Adipocyte (in vitro differentiated cells): Measurements from ENCODE around the gene SH3BP4.

Experiments used
- DNase-seq: peaks from one replicate; pipeline ENCODE4 v3.0.0-alpha.2; 2015; ENCODE audit warnings: low read depth
- H3K27me3 ChIP-seq: replicated peaks from 2 replicates; pipeline ENCODE4 v1.7.0; 2013; ENCODE audit warnings: mild to moderate bottlenecking, low read length, moderate library complexity; ENCODE audit not compliant: control insufficient read depth, insufficient read depth
- H3K36me3 ChIP-seq: 2 replicates; pipeline ENCODE4 v1.7.0; 2013; ENCODE audit warnings: low read length, mild to moderate bottlenecking, moderate library complexity; ENCODE audit not compliant: control insufficient read depth, insufficient read depth, severe bottlenecking
- H3K4me1 ChIP-seq: 2 replicates; pipeline ENCODE4 v1.7.0; 2013; ENCODE audit warnings: mild to moderate bottlenecking, low read length, moderate library complexity; ENCODE audit not compliant: control insufficient read depth, insufficient read depth
- H3K4me3 ChIP-seq: 2 replicates; pipeline ENCODE4 v1.7.0; 2013; ENCODE audit warnings: mild to moderate bottlenecking, low read length, moderate library complexity
- H3K9ac ChIP-seq: 2 replicates; pipeline ENCODE4 v1.7.0; 2013; ENCODE audit warnings: mild to moderate bottlenecking, low read length, moderate library complexity
- H3K9me3 ChIP-seq: 2 replicates; pipeline ENCODE4 v1.7.0; 2013; ENCODE audit warnings: mild to moderate bottlenecking, low read length, moderate library complexity; ENCODE audit not compliant: control insufficient read depth

Gene SH3BP4

DNA sequence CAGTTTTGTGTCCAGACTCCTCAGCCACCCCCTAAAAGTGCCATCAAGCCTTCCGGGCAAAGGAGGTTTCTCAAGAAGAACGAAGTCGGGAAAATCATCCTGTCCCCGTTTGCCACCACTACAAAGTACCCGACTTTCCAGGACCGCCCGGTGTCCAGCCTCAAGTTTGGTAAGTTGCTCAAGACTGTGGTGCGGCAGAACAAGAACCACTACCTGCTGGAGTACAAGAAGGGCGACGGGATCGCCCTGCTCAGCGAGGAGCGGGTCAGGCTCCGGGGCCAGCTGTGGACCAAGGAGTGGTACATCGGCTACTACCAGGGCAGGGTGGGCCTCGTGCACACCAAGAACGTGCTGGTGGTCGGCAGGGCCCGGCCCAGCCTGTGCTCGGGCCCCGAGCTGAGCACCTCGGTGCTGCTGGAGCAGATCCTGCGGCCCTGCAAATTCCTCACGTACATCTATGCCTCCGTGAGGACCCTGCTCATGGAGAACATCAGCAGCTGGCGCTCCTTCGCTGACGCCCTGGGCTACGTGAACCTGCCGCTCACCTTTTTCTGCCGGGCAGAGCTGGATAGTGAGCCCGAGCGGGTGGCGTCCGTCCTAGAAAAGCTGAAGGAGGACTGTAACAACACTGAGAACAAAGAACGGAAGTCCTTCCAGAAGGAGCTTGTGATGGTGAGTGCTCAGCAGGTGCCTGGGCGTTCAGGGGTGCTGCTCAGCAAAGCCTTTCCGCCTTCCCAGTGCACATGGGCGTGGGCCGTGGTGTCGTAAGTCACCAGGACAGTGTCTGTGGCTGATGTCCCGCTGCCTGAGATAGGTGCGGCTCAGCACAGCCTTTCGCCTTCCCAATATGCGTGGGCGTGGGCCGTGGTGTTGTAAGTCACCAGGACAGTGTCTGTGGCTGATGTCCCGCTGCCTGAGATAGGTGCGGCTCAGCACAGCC is 91.0 kb downstream of the SH3BP4 start:
- peaks cover 89% of the 10 kb centered on the region for H3K36me3 ChIP-seq
- no peaks in the 10 kb centered on the region for H3K4me1 ChIP-seq
- H3K9ac ChIP-seq, result no peak overlapping the region
- H3K27me3 ChIP-seq, result no peaks in the 10 kb centered on the region
- no peaks in the 10 kb centered on the region for H3K9me3 ChIP-seq
- H3K4me3 ChIP-seq, result no peak overlapping the region
- DNase-seq, result no peak

DNA sequence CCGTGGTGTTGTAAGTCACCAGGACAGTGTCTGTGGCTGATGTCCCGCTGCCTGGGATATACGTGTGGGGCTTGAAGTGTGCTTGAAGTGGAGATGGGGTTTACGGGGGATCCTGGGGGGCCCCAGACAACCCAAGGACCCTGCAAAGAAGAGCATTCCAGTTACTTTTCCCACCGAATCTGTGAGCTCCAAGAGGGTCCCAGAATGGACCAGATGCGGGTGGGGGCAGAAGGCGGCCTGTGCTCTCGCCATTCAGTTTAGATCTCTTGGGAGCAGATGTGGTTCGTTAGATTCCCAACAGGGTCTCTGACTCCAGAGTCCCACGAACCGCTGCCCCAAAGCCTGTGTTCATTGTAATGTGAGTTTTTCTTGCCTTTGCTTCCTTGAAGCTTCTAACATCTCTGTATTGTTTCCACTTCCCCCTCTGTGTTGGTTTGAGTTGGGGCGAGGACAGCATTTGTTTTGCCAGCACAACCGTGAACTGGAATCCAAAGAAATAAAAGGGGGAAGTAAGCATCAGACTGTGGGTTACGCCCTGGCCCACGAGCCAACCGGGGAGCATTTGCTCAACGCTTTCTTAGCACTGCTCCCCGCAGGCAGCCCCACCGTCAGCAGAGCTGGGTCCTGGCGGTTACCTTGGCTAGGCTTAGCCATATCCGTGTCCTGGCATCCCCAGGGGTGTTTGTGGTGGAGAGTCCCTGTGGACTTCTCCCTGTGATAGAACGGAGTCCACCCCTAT is 92.1 kb downstream of the SH3BP4 start:
- H3K36me3 ChIP-seq, result peaks cover 86% of the 10 kb centered on the region
- no peak overlapping the region for H3K4me3 ChIP-seq
- DNase-seq, result no peak
- H3K4me1 ChIP-seq, result peaks cover 6% of the 10 kb centered on the region
- no peak overlapping the region for H3K9ac ChIP-seq
- H3K27me3 ChIP-seq, result no peaks in the 10 kb centered on the region
- no peaks in the 10 kb centered on the region for H3K9me3 ChIP-seq

- no peaks in the 10 kb centered on the region for H3K27me3 ChIP-seq
- H3K4me1 ChIP-seq, result peaks cover 8% of the 10 kb centered on the region
- peaks cover 81% of the 10 kb centered on the region for H3K36me3 ChIP-seq
- H3K9me3 ChIP-seq, result no peaks in the 10 kb centered on the region
- H3K9ac ChIP-seq, result no peak overlapping the region
- no peak overlapping the region for H3K4me3 ChIP-seq
- DNase-seq, result no peak
Measured at GRCh38 chr2:235044501-235045271, 92.9 kb downstream of the SH3BP4 start.

GRCh38 chr2:235045336-235045972 is 93.6 kb downstream of the SH3BP4 start:
- Histone ChIP-seq H3K9me3 (no peaks in the 10 kb centered on the region), H3K4me1 (peaks cover 11% of the 10 kb centered on the region), H3K27me3 (no peaks in the 10 kb centered on the region), H3K36me3 (peaks cover 74% of the 10 kb centered on the region), H3K4me3 (no peak overlapping the region), H3K9ac (no peak overlapping the region)
- DNase-seq, result no peak

GRCh38 chr2:235045973-235046343 is 94.1 kb downstream of the SH3BP4 start:
- H3K4me1 ChIP-seq, result peaks cover 16% of the 10 kb centered on the region
- peaks cover 69% of the 10 kb centered on the region for H3K36me3 ChIP-seq
- no peak overlapping the region for H3K4me3 ChIP-seq
- H3K9ac ChIP-seq, result no peak overlapping the region
- DNase-seq, result no peak
- H3K27me3 ChIP-seq, result no peaks in the 10 kb centered on the region
- H3K9me3 ChIP-seq, result no peaks in the 10 kb centered on the region

DNA sequence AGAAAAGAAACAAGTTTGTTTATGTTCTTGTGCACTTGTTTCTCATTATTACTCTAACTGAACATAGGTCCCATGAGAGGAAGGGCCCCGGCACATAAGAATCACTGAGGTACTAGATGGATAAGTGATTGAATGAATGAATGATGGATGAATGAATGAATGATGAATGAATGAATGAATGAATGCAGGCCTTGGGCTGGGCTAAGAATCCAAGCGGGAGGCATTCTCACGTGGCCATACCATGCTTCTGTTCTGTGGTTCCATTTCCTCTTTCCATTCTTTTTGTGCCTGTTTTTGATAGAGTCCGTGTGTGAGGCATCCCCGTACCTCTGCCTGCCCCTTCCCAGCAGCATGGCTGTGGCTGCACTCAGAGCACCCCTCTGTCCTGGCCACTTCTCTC is 94.8 kb downstream of the SH3BP4 start:
- Histone ChIP-seq H3K36me3 (peaks cover 62% of the 10 kb centered on the region), H3K9me3 (no peaks in the 10 kb centered on the region), H3K27me3 (no peaks in the 10 kb centered on the region), H3K4me1 (peaks cover 22% of the 10 kb centered on the region), H3K4me3 (no peak overlapping the region), H3K9ac (no peak overlapping the region)
- DNase-seq, result no peak

DNA sequence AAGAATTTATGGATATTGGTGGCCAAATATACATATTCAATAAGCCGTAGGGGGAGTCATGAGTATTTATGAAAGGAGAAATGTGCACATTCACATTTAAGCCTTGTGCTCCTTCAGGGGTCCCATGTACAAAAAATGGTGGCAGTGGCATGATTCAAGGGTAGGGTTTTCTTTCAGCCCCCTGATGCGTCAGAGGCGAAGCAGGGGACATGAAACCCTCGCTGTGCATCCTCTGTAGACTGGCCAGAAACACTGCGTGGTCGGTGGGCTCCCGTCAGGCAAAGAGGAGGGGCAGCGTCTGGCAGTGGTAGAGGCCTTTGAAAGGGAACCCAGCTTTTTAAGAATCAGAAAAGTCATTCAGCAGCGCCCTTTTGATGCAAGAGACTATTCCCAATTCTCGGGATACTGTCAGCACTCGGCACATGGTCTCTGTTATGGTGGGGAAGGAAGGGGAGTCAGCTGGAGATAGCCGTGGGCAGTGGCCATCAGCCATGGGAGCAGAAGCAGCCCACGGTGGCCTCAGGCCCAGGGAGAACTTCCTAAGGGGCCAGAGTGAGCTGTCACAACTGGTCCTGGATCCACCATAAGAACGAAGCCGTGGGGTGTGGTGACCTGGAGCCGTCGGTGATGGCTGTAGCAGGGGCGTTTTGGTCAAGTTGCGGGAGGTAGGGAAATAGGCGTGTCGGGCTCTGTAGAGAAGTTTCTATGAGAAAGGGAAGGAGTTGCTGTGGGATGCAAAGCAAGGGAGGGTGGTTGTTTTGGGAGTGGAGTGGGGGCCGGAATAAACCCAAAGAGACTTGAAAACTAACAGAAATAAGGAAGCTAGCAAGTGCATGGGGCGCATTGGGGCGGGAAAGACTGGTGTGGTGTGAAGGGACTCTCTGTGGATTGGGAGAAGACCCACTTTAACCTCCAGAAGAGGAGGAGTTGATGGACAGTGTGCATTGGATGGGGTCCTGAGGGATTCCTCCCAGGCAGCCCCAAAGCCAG is 95.6 kb downstream of the SH3BP4 start:
- Histone ChIP-seq H3K4me1 (peaks cover 26% of the 10 kb centered on the region), H3K9me3 (no peaks in the 10 kb centered on the region), H3K27me3 (no peaks in the 10 kb centered on the region), H3K36me3 (peaks cover 54% of the 10 kb centered on the region), H3K9ac (no peak overlapping the region), H3K4me3 (no peak overlapping the region)
- no peak for DNase-seq

DNA sequence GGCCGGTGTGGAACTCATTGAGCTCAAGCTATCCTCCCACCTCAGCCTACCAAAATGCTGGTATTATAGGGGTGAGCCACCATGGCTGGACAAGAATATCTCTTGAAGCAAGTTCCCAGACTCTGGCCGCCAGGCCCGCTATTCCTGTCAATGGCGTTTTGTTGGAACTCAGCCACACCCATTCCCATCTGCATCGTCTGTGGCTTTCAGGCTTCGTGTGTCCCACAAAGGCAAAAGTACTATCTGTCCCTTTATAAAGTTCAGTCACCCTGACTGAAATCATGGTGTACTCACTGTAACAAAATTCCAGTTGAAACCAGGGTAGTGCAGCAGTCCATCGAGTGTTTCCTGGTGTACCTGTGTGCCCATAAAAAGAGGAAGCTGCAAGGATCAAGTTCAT is 96.7 kb downstream of the SH3BP4 start:
- no peak overlapping the region for H3K4me3 ChIP-seq
- H3K4me1 ChIP-seq, result peaks cover 26% of the 10 kb centered on the region
- no peaks in the 10 kb centered on the region for H3K27me3 ChIP-seq
- peaks cover 57% of the 10 kb centered on the region for H3K36me3 ChIP-seq
- no peak overlapping the region for H3K9ac ChIP-seq
- H3K9me3 ChIP-seq, result no peaks in the 10 kb centered on the region
- no peak for DNase-seq

- peaks cover 57% of the 10 kb centered on the region for H3K36me3 ChIP-seq
- no peaks in the 10 kb centered on the region for H3K9me3 ChIP-seq
- H3K4me3 ChIP-seq, result no peak overlapping the region
- no peak overlapping the region for H3K9ac ChIP-seq
- no peak for DNase-seq
- peaks cover 26% of the 10 kb centered on the region for H3K4me1 ChIP-seq
- no peaks in the 10 kb centered on the region for H3K27me3 ChIP-seq
Measured at GRCh38 chr2:235049069-235049468, 97.3 kb downstream of the SH3BP4 start.

DNA sequence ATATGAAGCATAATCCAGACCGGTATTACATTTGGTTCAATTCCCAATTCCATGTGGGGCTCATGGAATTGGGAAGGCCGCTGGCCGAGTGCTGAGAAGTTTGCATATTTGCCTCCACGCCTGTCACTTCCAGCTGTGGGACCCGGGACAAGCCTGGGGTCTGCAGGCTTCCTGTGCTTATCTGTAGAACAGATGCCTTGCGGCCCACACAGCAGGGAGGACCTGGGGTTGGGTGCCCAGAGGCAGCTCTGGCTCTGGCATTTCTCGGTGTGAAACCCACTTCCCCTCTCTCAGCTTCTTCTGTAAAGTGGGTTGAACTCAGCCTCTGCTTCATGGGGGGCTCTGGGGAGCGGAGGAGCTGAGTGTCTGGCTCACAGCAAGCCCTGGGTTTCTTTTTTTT is 97.9 kb downstream of the SH3BP4 start:
- no peaks in the 10 kb centered on the region for H3K27me3 ChIP-seq
- H3K9ac ChIP-seq, result no peak overlapping the region
- peaks cover 26% of the 10 kb centered on the region for H3K4me1 ChIP-seq
- no peaks in the 10 kb centered on the region for H3K9me3 ChIP-seq
- no peak for DNase-seq
- H3K36me3 ChIP-seq, result peaks cover 57% of the 10 kb centered on the region
- no peak overlapping the region for H3K4me3 ChIP-seq
